GM18499 (cell line): ENCODE results near the gene C1orf232.

Experiments used
- ATAC-seq: cut with Tn5 transposase; IDR thresholded peaks from one replicate; pipeline ENCODE4 v1.9.1; 2021; ENCODE audit warnings: moderate number of reproducible peaks; ENCODE audit not compliant: insufficient read depth, unreplicated experiment

The C1orf232 gene

DNA sequence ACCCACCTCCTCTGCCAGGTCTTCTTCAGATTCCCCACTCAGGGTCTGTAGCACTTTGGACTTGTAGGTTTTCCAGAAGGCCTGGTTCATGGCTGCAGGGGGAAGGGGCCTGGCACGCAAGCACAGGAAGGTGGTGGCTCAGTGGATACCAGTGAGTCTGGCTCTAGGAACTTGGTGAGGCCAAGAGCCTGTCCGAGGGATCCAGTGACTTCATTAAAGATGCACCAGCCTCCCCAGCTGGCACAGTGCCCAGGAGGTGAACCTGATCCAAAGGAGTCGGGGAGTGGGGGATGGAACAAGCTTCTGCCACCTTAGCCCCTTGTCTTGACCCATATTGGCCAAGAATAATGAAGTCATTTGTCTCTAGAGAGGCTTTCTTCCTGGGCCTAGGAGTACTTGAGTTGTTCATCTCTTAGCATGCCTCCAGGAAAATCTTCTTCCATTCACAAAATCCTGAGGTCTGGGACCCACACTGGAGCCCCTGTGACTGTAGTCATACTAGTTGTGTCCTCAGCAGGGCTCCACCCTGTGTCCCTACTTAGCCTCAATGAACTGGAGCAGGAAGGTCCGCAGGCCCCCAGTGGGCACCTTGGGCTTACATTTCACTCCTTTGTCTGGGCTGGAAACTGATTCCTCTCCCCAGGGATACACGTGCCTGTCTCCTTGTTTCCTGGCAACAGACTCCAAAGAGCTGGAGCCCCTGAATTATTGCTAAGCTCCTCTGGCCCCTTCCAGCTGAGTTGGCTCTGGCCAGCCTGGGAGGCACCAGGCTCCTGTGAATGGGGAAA is at the start of gene C1orf232:
TSS of gene C1orf232 (minus strand) at position 554 of the 788 bp plus-strand sequence. CDS start at position 90, 464 bp downstream.
- ATAC-seq: no peak

DNA sequence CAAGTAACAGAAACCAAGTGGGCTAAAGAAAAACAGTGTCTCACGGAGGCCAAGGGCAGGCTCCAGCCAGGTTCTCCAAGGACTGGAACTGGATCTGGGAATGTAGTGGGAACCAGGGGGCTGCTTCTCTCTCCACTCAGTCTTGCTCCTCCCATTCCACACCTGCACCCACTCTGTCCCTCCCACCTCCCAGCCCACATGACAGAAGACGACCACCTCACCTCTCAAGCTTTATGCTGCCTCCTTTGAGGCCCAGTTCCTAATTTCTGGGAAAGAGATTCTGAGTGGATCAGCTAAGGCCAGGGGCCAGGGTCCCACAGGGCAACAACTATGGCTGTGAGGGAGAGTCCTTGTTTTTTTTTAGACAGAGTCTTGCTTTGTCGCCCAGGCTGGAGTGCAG is 46.5 kb upstream of the C1orf232 start:
- ATAC-seq: no peak

DNA sequence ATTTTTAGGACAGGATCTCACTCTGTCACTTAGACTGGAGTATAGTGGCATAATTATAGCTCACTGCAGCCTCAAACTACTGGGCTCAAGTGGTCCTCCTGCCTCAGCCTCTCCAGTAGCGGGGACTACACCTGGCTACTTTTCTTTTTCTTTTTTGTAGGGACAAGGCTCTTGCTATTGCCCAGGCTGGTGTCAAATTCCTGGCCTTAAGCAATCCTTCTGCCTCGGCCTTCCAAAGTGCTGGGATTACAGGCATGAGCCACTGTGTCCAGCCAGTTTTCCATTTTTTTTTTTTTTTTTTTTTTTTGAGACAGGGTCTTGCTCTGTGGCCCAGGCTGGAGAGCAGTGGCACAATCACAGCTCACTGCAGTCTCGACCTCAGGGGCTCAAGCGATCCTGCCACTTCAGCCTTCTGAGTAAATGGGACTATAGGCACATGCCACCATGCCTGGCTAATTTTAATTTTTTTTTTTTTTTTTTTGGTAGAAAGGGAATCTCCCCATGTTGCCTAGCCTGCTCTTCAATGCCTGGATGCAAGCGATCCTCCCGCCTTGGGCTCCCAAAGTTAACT is 44.7 kb upstream of the C1orf232 start:
- ATAC-seq: no peak

DNA sequence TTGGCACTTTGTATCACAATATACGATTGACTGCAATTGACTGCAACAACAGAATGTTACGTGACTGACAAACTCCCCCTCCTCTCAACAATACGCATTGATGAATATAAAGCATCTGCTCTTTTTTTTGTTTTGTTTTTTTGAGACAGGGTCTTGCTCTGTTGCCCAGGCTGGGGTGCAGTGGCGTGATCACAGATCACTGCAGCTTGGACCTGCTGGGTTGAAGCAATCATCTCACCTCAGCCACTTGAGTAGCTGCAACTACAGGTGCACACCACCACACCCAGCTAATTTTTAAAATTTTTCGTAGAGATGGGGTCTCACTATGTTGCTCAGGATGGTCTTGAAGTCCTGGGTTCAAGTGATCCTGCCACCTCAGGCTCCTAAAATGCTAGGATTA is 44.0 kb upstream of the C1orf232 start:
- no peak for ATAC-seq

DNA sequence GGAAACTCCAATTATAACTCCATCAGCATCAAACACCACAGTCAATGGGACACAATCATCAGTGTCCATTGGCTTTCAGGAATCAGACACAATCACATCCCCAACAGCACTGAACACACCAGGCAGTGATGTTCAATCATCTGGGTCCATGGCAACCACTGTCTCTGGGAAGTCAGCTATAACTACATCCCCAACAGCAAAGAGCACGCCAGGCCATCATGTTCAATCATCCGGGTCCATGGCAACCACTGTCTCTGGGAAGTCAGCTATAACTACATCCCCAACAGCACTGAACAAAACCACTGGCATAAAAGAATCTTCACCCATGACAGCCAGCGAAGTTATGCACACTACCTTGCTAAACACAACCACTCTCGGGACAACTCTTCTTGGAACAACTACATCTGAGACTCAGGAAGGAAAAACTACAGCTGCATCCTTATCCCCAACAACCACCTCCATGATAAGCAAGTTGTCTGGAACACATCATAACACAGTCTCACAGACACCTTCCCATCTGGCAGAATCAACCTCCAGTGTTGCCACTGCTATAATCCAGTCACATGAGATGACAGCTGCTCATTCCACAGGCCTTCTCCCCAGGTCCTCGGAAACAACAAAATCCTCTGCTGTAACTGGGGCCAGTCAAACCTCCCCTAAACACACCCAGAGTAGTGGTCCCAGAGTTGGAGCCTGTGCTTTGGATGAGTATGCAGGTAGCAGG is 41.5 kb upstream of the C1orf232 start:
- no peak for ATAC-seq

DNA sequence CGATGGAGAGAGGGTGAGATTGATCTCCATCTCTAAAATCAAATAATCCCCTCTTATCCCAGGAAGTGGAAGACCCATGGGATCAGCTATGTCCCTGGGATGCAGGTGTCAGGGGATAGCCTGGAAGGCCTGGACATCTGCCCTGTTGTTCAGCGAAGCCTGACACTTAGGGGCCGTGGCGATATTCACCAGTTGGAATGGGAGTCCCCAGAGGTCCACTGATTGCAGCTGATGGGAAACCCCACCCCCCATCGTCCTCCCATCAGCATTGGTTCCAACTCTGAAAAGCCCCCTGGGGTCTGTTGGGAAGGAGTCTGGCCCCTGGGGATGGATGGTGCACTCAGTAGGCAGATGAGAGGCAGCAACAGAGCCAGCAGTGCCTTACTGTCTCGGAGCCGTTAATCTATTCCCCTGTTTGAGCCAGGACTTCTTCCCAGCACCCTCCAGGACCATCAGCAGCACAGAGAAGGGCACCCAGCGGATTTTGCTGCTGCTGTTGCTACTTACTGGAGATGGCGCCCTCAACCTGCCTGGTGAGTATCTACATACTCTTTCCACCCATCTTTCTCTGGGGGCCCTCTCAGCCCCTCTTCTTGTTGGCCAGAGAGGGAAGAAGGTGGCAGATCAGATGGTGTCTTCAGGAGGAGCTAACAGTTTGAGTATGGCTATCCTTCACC is 35.0 kb upstream of the C1orf232 start:
- ATAC-seq: no peak

DNA sequence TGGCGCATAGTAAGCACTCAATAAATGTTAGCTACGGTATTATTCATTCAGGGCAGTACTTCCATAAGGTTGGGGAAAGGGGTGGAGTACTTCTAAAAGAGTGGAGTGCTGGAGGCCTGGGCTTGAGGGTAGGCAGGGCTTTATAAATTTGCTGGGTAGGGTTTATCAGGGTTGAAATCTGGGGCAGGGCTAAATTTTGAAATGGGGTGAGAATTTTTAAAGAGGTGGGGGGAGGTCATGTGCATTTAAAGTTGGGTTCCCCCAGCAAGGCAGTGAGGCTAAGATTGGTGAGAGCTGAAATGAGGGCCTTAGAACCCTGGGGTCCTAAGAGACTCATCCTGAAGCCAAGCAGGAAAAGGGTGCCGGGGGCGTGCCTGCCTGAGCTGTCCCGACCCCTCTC is 31.6 kb upstream of the C1orf232 start:
- ATAC-seq: no peak

DNA sequence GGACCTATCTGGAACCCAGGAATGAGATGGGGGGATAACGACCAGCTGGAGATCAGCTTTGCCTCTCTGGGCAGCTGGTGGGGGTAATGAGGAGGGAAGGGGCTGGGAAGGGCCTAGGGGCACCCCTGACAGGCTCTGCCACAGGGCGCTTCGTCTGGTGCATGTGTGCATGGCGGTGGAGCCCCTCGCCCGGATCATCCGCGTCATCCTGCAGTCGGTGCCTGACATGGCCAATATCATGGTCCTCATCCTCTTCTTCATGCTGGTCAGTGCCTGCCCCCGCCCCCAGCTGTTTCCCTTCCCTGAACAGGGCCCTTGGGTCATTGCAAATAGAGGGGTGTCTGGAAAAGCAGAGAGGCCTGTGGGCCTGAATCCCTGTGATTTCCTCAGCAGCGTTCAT is 29.1 kb upstream of the C1orf232 start:
- ATAC-seq: no peak

DNA sequence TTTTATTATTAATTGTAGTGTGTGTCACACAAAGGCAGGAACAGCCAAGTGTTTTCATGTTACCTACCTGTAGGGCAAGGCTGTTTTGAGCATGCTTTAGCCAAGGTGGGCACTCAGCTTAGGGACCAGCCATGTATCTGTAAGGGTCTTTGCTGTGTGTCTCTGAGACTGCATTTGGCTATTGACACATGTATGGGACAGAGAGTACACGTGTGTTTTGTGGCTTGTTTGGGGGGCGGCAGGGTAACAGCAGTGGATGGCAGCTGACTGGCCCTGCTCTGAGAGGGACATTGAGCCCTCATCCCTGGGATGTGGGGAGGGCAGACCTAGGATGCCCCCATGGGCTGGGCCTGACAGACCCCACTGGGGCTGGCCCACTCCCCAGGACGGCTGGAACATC is 28.5 kb upstream of the C1orf232 start:
- ATAC-seq: no peak

DNA sequence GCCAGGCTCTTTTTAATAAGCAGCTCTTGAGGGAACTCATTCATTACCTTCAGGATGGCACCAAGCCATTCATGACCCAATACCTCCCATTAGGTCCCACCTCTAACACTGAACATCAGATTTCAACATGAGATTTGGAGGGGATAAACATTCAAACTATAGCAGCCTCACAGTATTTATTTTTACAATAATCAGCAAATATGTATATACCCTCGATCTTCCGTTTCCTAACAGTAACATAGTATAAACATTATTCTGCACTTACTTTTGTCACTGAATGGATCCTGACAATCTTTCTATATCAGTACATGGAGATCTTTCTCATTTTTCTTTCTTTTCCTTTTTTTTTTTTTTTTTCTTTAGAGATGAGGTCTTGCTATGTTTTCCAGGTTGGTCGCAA is 27.0 kb upstream of the C1orf232 start:
- ATAC-seq: no peak

DNA sequence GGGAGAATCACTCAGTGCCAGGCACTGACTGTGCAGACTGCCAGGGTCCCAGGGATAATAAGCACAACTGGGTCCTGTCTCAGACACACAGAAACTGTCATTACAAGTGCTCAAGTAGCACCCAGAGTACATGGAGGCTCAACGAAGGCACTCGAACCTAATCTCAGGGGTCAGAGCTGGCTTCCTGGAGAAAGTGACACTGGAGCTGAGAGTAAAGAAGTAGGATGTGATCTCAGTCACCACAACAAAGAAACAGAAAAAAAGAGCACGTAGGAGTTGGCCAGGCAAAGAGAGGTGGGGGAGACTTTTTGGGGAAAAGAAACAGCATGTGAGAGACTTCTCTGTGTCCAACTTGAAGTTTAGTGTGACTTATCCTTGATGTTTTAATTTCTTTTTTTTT is 23.0 kb upstream of the C1orf232 start:
- ATAC-seq: no peak

DNA sequence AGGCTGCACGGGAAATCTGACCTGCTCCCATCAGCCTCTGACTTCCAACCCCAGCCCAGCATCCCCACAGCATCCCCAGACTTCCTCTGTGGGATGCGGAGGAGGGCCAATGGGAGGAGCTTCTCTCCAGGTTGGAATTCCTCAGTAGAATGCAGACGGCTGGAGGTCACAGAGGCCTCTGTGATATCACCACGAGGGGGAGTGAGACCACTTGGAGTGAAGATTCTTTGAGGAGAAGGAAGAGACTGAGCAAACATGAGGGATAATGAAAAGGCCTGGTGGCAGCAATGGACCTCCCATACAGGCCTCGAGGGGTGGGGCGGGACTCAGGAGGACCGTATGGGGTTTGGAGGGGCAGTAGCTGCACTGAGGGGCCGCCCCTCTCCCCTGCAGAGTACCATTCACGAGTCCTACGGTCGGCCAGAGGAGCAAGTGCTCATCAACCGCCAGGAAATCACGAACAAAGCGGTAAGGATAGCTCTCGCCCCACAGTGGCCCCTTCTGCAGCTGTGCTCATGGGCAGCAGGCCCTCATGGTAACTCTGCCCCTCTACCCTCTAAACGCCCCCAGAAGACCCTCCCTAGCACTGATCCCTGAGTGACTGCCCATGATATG is 21.7 kb upstream of the C1orf232 start, which contains the start of gene CATSPER4:
TSS of gene CATSPER4 (plus strand) at position 230 of the 615 bp plus-strand sequence. CDS start at position 256, 26 bp downstream.
- ATAC-seq: no peak

DNA sequence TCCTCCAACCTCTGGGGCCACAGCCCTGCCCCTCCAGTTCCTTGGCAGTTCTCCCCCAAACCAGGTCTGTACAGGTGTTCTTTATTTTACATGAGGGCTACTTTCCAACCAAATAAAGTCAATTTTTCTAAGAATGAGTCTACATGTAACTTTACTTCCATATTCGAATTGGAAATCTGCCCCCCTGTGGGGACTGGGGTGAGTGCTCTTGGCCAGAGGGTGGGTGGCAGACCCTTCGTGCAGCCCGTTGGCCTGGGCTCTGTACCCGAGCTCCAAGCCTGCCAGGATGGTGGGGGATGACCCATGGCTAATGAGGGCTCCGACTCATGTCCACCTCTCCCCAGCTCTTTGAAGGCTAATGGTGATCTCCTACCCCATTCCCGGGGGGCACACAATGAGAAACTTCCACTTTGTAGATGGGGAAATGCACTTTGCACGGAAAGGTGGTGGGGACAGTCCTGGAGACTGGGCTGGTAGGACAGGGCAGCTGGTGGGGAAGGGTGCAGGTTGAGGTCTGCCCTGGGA is 21.1 kb upstream of the C1orf232 start:
- no peak for ATAC-seq

DNA sequence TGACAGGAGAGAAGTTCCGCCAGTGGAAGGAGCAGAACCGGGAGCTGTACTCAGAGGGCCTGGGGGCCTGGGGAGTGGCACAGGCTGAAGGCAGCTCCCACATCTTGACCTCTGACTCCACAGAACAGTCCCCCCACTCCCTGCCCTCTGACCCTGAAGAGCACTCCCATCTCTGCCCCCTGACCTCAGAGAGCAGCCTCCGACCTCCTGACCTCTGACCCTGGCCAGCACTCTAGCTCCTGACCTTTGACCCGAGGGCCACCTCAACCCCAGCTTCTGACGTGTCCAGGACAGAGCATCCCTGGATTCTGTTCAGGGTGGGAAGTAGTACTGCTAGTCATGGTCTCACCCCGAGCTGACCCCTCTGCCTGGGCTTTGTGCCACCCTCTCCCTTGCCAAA is 20.6 kb upstream of the C1orf232 start:
- ATAC-seq: no peak

DNA sequence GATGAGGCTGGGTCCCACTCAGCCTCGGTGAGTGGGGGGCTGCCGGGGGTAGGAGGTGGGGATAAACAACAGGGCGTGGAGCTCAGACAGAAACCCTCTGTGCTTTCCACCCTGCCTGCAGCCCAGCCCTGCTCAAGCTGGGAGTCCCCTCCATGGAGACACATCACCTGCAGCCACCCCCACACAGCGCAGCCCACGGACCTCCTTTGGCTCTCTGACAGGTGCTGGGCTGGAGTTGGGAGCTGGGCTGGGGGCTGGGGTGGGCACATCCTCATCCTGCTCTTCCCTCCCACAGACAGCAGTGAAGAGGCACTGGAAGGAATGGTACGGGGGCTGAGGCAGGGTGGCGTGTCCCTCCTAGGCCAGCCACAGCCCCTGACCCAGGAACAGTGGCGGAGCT is 19.7 kb upstream of the C1orf232 start:
- no peak for ATAC-seq

DNA sequence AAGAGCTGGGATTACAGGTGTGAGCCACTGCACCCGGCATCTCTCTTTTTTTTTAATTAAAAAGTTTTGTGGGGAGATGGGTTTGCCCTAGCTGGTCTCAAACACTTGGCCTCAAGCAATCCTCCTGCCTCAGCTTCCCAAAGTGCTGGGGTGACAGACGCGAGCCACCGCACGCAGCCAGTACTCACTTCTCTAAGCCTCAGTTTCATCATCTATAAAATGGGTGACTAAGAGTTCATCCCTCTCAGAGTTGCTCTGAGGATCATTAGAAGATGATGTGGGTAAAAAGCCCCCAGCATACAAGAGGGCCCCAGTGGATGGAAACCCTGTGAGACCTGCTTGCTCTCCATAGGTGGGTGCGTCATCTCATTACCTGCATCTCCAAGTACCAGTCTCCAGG is 19.1 kb upstream of the C1orf232 start:
- no peak for ATAC-seq

DNA sequence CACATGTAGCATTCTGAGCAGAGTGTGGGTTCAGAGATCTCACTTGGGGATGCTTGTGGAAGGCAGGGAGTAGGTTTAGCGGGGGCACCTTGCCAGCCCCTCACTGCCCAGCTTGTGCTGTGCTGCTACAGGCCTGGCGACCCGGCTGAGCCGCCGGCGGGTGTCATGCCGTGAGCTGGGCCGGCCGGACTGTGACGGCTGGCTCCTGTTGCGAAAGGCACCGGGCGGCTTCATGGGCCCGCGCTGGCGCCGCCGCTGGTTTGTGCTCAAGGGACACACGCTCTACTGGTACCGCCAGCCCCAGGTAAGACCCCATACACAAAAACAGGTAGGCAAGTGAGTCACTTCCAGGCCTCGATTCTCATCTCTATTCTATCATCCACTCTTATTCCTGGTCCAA is 16.1 kb upstream of the C1orf232 start:
- no peak for ATAC-seq

DNA sequence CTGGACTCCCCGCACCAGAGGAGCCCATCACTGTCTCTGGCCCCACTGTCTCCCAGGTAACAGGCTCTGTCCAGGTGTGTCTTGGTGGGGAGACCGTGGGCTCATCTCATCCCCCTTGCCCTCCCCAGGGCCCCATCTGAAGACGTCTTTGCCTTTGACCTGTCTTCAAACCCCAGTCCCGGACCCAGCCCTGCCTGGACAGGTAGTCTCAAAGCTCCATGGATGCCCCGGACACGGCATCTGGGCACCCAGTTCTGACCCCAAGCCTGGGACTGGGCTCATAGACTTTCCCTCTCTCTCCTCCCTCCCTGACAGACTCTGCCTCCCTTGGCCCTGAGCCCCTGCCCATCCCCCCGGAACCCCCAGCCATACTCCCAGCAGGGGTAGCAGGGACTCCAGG is 15.3 kb upstream of the C1orf232 start:
- no peak for ATAC-seq

DNA sequence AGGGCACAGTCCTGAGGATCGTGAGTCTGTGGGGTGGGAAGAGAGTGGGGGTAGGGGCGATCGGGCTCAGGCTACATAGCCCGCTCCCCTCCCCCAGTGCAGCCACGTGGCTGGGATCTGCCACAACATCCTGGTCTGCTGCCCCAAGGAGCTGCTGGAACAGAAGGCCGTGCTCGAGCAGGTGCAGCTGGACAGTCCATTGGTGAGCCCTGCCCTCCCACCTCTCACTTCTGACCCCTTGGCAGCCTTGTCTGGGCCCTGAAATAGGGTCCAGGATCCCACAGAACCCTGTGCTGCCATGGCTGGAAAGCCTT is 13.6 kb upstream of the C1orf232 start:
- no peak for ATAC-seq

DNA sequence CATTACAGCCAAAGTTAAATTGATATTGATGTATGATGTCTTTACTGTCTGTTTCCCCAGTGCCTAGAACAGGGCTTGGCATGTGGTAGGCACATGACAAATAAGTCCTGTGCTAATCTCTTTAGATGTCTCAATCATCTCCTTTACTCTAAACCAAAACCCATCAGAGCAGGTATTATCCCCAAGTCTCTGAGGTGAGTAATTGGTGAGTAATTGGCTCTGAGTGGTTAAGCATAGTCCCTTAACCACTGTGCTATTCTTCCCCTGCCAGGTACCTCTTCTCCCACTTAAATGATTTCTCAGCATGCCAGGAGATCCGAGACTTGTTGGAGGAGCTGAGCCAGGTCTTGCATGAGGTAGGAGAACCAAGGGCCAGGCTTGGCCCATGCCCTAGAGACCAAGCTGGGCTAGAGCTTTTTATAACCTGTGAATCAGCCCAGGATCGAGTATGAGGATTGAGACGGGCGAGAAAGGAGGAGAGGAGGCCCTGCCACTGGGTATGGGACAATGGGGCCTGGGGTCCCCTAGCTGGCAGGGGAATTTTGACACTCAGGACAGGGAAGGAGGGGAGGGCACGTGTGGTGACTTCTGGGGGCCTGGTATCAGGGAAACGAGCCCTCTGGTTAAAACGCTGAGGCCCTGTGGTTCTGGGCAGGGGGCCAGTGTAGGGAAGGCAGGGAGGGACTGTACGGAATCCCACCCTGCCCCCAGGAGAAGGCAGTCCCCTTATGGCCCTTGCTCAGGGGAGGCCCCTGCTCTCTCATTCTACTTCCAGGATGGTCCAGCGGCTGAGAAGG is 13.0 kb upstream of the C1orf232 start:
- ATAC-seq: no peak
